ENCODE results near the gene MBNL1.

Gene MBNL1

GRCh38 chr3:152251916-152252315 lies 16.8 kb upstream of the MBNL1 start:
- TF ChIP-seq FOXK2 (IDR thresholded peaks at IDR 0.05) (no peak), ELF4 (IDR thresholded peaks at IDR 0.05) (no peak), SP1 (IDR thresholded peaks at IDR 0.05) (no peak), SUZ12 (IDR thresholded peaks at IDR 0.05) (no peak)
- TF ChIP-seq, protein P1, sequence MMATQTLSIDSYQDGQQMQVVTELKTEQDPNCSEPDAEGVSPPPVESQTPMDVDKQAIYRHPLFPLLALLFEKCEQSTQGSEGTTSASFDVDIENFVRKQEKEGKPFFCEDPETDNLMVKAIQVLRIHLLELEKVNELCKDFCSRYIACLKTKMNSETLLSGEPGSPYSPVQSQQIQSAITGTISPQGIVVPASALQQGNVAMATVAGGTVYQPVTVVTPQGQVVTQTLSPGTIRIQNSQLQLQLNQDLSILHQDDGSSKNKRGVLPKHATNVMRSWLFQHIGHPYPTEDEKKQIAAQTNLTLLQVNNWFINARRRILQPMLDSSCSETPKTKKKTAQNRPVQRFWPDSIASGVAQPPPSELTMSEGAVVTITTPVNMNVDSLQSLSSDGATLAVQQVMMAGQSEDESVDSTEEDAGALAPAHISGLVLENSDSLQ (IDR thresholded peaks at IDR 0.05), result no peak
- POLR2A ChIA-PET, result no interaction called here
- no peak for DNase-seq (ENCODE audit: extremely low spot score)
- CTCF ChIA-PET, result no interaction called here

DNA sequence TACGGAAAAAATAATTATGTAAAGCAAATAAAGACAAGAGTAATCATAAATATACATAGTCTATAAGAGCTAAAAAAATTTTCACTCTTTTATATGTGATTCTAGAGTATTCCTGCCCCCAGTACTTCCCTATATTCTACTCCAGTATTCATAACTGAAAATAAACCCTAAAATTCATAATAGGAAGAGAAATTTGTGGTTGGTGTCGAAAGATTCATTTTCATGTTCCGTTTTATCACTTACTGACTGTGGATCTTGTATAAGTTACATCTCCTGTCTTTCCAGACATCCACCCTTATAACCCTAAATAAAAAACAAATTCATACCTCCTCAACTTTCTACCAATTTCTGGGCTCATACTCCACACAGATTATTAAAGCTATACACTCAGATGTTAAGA lies 16.0 kb upstream of the MBNL1 start:
- ChIA-PET POLR2A (no interaction called here), CTCF (no interaction called here)
- TF ChIP-seq FOXA1 (IDR thresholded peaks at IDR 0.05), result no peak
- DNase-seq (ENCODE audit: extremely low spot score), result no peak

DNA sequence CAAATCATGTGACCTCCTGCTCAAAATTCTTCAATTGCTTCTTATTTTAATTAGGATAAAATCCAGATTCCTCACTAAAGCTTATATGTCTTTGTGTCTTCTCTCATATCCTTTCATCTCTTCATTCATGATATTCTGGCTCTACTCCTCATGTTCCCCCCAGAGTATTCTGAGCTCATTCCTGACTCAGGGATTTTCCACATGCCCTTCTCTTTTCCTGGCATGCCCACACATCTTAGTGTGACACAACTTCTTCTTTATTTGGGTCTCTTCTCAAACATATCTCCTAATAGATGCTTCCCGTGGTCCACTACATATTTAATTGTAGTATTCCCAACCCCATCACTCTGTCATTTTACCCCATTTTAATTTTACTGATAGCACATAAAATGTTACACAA lies 15.2 kb upstream of the MBNL1 start:
- no peak for DNase-seq (ENCODE audit: extremely low spot score)
- TF ChIP-seq FOXK2 (IDR thresholded peaks at IDR 0.05) (no peak), LEF1 (IDR thresholded peaks at IDR 0.05; ENCODE audit: borderline replicate concordance) (no peak), ZNF384 (IDR thresholded peaks at IDR 0.05) (no peak), FOXM1 (IDR thresholded peaks at IDR 0.05; ENCODE audit: borderline replicate concordance) (no peak), SUZ12 (IDR thresholded peaks at IDR 0.05) (no peak), NFRKB (IDR thresholded peaks at IDR 0.05) (no peak), L3MBTL2 (conservative IDR thresholded peaks at IDR 0.05) (no peak), ARNT (IDR thresholded peaks at IDR 0.05) (no peak), ELF4 (IDR thresholded peaks at IDR 0.05) (no peak), SP1 (IDR thresholded peaks at IDR 0.05) (no peak), BHLHE40 (IDR thresholded peaks at IDR 0.05; ENCODE audit: borderline replicate concordance) (no peak)
- ChIA-PET CTCF (no interaction called here), POLR2A (no interaction called here)

GRCh38 chr3:152254041-152254440 lies 14.7 kb upstream of the MBNL1 start:
- no peak for TF ChIP-seq FOXA1 (IDR thresholded peaks at IDR 0.05)
- no peak for TF ChIP-seq ELF4 (IDR thresholded peaks at IDR 0.05)
- TF ChIP-seq CTBP1 (IDR thresholded peaks at IDR 0.05; ENCODE audit: borderline replicate concordance), result no peak
- TF ChIP-seq HDGF (IDR thresholded peaks at IDR 0.05; ENCODE audit: borderline replicate concordance), result no peak
- TF ChIP-seq LEF1 (IDR thresholded peaks at IDR 0.05; ENCODE audit: borderline replicate concordance), result no peak
- TF ChIP-seq ZNF384 (IDR thresholded peaks at IDR 0.05), result no peak
- TF ChIP-seq TARDBP (IDR thresholded peaks at IDR 0.05), result no peak
- TF ChIP-seq ARNT (IDR thresholded peaks at IDR 0.05), result no peak
- no peak for TF ChIP-seq SUZ12 (IDR thresholded peaks at IDR 0.05)
- TF ChIP-seq, protein P1 (IDR thresholded peaks at IDR 0.05), result no peak
- TF ChIP-seq NFRKB (IDR thresholded peaks at IDR 0.05), result no peak
- no peak for TF ChIP-seq L3MBTL2 (conservative IDR thresholded peaks at IDR 0.05)
- TF ChIP-seq SP1 (IDR thresholded peaks at IDR 0.05), result no peak
- TF ChIP-seq FOXM1 (IDR thresholded peaks at IDR 0.05; ENCODE audit: borderline replicate concordance), result no peak
- no peak for TF ChIP-seq BHLHE40 (IDR thresholded peaks at IDR 0.05; ENCODE audit: borderline replicate concordance)
- no peak for DNase-seq (ENCODE audit: extremely low spot score)
- POLR2A ChIA-PET, result no interaction called here
- CTCF ChIA-PET, result no interaction called here

DNA sequence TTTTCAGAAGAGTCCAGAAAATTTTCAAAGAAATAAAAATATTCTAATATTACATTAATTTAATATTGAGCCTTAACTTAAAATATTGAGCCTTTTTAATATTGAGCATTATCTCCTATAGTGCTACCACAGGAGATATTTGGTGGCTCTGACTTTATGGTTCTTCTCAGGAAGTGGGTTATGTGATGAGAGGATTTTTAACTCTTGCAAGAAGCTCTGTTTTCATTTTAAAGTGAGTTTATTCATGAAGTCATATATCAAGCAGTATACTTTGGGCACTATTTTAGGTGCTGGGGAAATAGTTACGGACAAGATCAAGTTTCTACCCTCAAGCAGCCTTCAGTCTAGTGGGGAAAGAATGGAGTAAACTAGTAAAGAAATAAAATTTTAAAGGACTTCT lies 13.4 kb upstream of the MBNL1 start:
- TF ChIP-seq ARNT (IDR thresholded peaks at IDR 0.05) (no peak), ELF4 (IDR thresholded peaks at IDR 0.05) (no peak), LEF1 (IDR thresholded peaks at IDR 0.05; ENCODE audit: borderline replicate concordance) (no peak), NFRKB (IDR thresholded peaks at IDR 0.05) (no peak), FOXK2 (IDR thresholded peaks at IDR 0.05) (no peak), SP1 (IDR thresholded peaks at IDR 0.05) (no peak), SUZ12 (IDR thresholded peaks at IDR 0.05) (no peak), FOXA1 (IDR thresholded peaks at IDR 0.05) (no peak), HDGF (IDR thresholded peaks at IDR 0.05; ENCODE audit: borderline replicate concordance) (no peak), L3MBTL2 (conservative IDR thresholded peaks at IDR 0.05) (no peak), CTBP1 (IDR thresholded peaks at IDR 0.05; ENCODE audit: borderline replicate concordance) (no peak), TARDBP (IDR thresholded peaks at IDR 0.05) (no peak)
- TF ChIP-seq, protein P1 (IDR thresholded peaks at IDR 0.05), result no peak
- POLR2A ChIA-PET, result no interaction called here

DNA sequence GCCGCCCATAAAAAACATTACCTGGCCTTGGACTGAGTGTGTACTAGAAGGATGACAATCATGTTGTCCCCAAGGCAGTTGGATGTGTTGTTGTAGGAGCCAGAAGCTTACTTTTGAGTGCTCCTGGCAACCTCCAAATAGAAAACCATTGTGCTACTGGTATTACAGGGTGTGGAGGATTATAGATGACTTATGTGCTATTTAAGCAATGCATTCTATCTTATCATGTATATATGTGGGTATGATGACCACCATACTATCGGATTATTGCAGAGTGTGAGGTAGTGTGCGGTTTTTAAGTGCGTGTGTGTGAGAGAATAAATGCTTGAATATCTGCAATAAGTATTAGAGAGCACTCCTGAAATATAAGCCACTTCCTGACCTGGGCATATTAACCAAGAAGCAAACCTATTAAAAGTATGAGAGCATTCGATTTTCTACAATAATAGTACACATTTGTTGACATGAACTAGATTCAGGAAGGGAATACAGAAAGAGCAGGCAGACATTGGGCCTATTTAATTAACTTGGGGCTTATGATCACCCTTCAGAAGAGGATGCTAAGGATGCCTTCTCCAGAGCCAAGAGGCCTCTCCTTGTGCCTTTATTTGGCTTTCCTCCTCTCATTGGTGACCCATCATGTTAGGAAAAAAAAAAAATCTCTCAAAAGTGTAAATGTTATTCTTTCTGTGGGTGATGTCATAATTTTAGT lies 11.7 kb upstream of the MBNL1 start:
- TF ChIP-seq CTBP1 (IDR thresholded peaks at IDR 0.05; ENCODE audit: borderline replicate concordance), result no peak
- no peak for TF ChIP-seq BHLHE40 (IDR thresholded peaks at IDR 0.05; ENCODE audit: borderline replicate concordance)
- no peak for TF ChIP-seq NFRKB (IDR thresholded peaks at IDR 0.05)
- no peak for TF ChIP-seq L3MBTL2 (conservative IDR thresholded peaks at IDR 0.05)
- no peak for TF ChIP-seq FOXA1 (IDR thresholded peaks at IDR 0.05)
- TF ChIP-seq FOXM1 (IDR thresholded peaks at IDR 0.05; ENCODE audit: borderline replicate concordance), result no peak
- TF ChIP-seq HDGF (IDR thresholded peaks at IDR 0.05; ENCODE audit: borderline replicate concordance), result no peak
- no peak for TF ChIP-seq FOXK2 (IDR thresholded peaks at IDR 0.05)
- TF ChIP-seq, protein P1 (IDR thresholded peaks at IDR 0.05), result no peak
- no peak for TF ChIP-seq ARNT (IDR thresholded peaks at IDR 0.05)
- no peak for TF ChIP-seq LEF1 (IDR thresholded peaks at IDR 0.05; ENCODE audit: borderline replicate concordance)
- TF ChIP-seq SUZ12 (IDR thresholded peaks at IDR 0.05), result no peak
- no peak for TF ChIP-seq ELF4 (IDR thresholded peaks at IDR 0.05)
- TF ChIP-seq SP1 (IDR thresholded peaks at IDR 0.05), result no peak
- no peak for TF ChIP-seq TARDBP (IDR thresholded peaks at IDR 0.05)
- TF ChIP-seq ZNF384 (IDR thresholded peaks at IDR 0.05), result no peak
- ChIA-PET POLR2A (no interaction called here), CTCF (no interaction called here)
- DNase-seq (ENCODE audit: extremely low spot score), result no peak

More for the DNA sequence above, 13.4 kb upstream of the MBNL1 start:
- CTCF ChIA-PET, result no interaction called here
- no peak for DNase-seq (ENCODE audit: extremely low spot score)

All from HEK293T (cell line).